Neural cell (in vitro differentiated cells): ENCODE data around the gene GPN1.

Source experiments
- EP300 ChIP-seq: fragments of 450-650 bp; conservative IDR thresholded peaks from 2 replicates; pipeline ENCODE4 v1.6.1; 2014; ENCODE audit warnings: antibody characterized with exemption, mild to moderate bottlenecking, moderate library complexity; ENCODE audit not compliant: poor library complexity, severe bottlenecking
- EZH2 ChIP-seq: fragments of 200-600, 300-800 bp; shearing (Covaris generic), sonication (generic); IDR thresholded peaks from 2 replicates; pipeline ENCODE4 v1.6.1; 2014; ENCODE audit warnings: antibody characterized with exemption, low read length, borderline replicate concordance, mild to moderate bottlenecking; ENCODE audit not compliant: insufficient read depth, poor library complexity, severe bottlenecking
- POLR2AphosphoS5 ChIP-seq: IDR thresholded peaks from 2 replicates; pipeline ENCODE4 v1.6.1; 2012
- RAD21 ChIP-seq: fragments of 450-650 bp; conservative IDR thresholded peaks from 2 replicates; pipeline ENCODE4 v1.6.1; 2014; ENCODE audit warnings: antibody characterized with exemption, mild to moderate bottlenecking, moderate library complexity
- TAF1 ChIP-seq: IDR thresholded peaks from 2 replicates; pipeline ENCODE4 v1.6.1; 2012; ENCODE audit warnings: low read depth
- TF ChIP-seq, protein P1 (sequence below): fragments of 450-650 bp; IDR thresholded peaks from 2 replicates; pipeline ENCODE4 v1.5.1; 2014; ENCODE audit warnings: antibody characterized with exemption, mild to moderate bottlenecking, moderate library complexity; ENCODE audit not compliant: poor library complexity, severe bottlenecking
- TF ChIP-seq, protein P2 (sequence below): IDR thresholded peaks from 2 replicates; pipeline ENCODE4 v1.6.1; 2012; ENCODE audit warnings: borderline replicate concordance

DNA sequence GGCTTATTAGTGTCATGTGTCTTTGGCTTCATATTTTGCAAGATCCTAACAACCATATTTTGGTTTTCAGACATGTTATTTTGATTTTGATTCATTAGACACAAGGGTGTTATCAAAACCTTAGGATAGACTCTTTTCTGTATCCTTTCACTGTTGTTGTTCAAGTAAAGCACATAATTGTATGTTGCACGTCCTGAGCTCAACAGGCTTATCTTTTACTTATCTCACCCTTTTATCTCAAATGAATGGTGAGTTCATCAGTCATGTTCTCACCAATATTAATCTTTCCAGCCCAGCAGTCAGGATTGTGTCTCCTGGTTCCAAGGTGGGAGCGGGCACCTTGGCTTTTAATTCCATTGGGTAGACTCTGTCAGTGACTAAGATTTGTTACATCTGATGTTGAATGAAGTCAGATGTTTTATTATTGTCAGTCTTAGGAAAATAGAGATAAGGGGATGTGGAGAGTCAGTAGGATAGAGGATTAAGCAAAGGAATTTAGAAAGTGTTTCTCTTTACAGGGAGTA is 11.9 kb downstream of the GPN1 start:
- TF ChIP-seq POLR2AphosphoS5 (no peak), RAD21 (no peak), EP300 (no peak), TAF1 (no peak), EZH2 (no peak)
- TF ChIP-seq, protein P1, sequence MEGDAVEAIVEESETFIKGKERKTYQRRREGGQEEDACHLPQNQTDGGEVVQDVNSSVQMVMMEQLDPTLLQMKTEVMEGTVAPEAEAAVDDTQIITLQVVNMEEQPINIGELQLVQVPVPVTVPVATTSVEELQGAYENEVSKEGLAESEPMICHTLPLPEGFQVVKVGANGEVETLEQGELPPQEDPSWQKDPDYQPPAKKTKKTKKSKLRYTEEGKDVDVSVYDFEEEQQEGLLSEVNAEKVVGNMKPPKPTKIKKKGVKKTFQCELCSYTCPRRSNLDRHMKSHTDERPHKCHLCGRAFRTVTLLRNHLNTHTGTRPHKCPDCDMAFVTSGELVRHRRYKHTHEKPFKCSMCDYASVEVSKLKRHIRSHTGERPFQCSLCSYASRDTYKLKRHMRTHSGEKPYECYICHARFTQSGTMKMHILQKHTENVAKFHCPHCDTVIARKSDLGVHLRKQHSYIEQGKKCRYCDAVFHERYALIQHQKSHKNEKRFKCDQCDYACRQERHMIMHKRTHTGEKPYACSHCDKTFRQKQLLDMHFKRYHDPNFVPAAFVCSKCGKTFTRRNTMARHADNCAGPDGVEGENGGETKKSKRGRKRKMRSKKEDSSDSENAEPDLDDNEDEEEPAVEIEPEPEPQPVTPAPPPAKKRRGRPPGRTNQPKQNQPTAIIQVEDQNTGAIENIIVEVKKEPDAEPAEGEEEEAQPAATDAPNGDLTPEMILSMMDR = no peak
- TF ChIP-seq, protein P2, sequence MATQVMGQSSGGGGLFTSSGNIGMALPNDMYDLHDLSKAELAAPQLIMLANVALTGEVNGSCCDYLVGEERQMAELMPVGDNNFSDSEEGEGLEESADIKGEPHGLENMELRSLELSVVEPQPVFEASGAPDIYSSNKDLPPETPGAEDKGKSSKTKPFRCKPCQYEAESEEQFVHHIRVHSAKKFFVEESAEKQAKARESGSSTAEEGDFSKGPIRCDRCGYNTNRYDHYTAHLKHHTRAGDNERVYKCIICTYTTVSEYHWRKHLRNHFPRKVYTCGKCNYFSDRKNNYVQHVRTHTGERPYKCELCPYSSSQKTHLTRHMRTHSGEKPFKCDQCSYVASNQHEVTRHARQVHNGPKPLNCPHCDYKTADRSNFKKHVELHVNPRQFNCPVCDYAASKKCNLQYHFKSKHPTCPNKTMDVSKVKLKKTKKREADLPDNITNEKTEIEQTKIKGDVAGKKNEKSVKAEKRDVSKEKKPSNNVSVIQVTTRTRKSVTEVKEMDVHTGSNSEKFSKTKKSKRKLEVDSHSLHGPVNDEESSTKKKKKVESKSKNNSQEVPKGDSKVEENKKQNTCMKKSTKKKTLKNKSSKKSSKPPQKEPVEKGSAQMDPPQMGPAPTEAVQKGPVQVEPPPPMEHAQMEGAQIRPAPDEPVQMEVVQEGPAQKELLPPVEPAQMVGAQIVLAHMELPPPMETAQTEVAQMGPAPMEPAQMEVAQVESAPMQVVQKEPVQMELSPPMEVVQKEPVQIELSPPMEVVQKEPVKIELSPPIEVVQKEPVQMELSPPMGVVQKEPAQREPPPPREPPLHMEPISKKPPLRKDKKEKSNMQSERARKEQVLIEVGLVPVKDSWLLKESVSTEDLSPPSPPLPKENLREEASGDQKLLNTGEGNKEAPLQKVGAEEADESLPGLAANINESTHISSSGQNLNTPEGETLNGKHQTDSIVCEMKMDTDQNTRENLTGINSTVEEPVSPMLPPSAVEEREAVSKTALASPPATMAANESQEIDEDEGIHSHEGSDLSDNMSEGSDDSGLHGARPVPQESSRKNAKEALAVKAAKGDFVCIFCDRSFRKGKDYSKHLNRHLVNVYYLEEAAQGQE = no peak
